GM12878 (cell line): ENCODE data around the gene GFPT1. TPM values are rescaled to one million over a fixed set of nuclear protein-coding genes. Genes with fewer than 3 reads are reported as not detected.

Source experiments
- ATAC-seq: fragments of 200-7000 bp; cut with Tn5 transposase; 3 replicates; pipeline ENCODE4 v1.9.1; 2020; ENCODE audit warnings: mild to moderate bottlenecking, moderate library complexity
- BruUV-seq: library from RNA; stranded (reverse); fragments of 400-500 nt; replicated peaks from 2 replicates; lab custom pipeline; 2021; lab: Mats Ljungman, UMichigan
- CTCF ChIA-PET: fragments of 300-600 bp; sonication (Branson Sonifier 250); formaldehyde crosslinking; extraction: SDS; loops from one replicate; lab custom pipeline; 2021; ENCODE audit warnings: inconsistent platforms; lab: Yijun Ruan, JAX
- POLR2A ChIA-PET: fragments of 350-600 bp; formaldehyde crosslinking; extraction: SDS; loops from one replicate; lab custom pipeline; 2021; ENCODE audit warnings: inconsistent platforms; lab: Charles Lee
- RAD21 ChIA-PET: fragments of 300-600 bp; sonication (Branson Sonifier 250); formaldehyde crosslinking; loops from one replicate; lab custom pipeline; 2023; ENCODE audit warnings: antibody characterized with exemption; ENCODE audit not compliant: unreplicated experiment; lab: Charles Lee
- SMC1A ChIA-PET: fragments of 300-600 bp; sonication (Branson Sonifier 250); formaldehyde crosslinking; loops from one replicate; lab custom pipeline; 2023; ENCODE audit not compliant: unreplicated experiment, uncharacterized antibody; lab: Charles Lee
- DNase-seq: peaks from one replicate; pipeline ENCODE4 v3.0.0-alpha.2; 2011; ENCODE audit warnings: low read depth, low spot score
- FAIRE-seq: peaks from 3 replicates; lab custom pipeline; 2011; peaks lifted over from hg19 to GRCh38; lab: Jason Lieb, UNC
- H2AFZ ChIP-seq: 2 replicates; pipeline ENCODE4 v1.6.0; 2011; ENCODE audit warnings: low read depth, low read length, control low read depth; ENCODE audit not compliant: control insufficient read depth
- H3K27ac ChIP-seq: 2 replicates; pipeline ENCODE4 v1.5.1; 2011; ENCODE audit warnings: control low read depth; ENCODE audit not compliant: control insufficient read depth, insufficient read depth
- H3K27me3 ChIP-seq, 2 experiments: replicated peaks in 1 of 2; 2 replicates each; pipeline versions ENCODE4 v1.6.0 to v1.6.1; 2011; ENCODE audit warnings: low read length in 1 of 2; ENCODE audit not compliant: control insufficient read depth in 2 of 2, insufficient read depth in 2 of 2
- H3K36me3 ChIP-seq, 2 experiments: 2 replicates each; pipeline ENCODE4 v1.5.1; 2011; ENCODE audit warnings: low read length in 1 of 2; ENCODE audit not compliant: control insufficient read depth in 2 of 2, insufficient read depth in 2 of 2
- H3K4me1 ChIP-seq: 2 replicates; pipeline ENCODE4 v1.6.1; 2011; ENCODE audit warnings: mild to moderate bottlenecking, low read length, moderate library complexity, mixed read lengths; ENCODE audit not compliant: control insufficient read depth, insufficient read depth
- H3K4me2 ChIP-seq: 2 replicates; pipeline ENCODE4 v1.6.0; 2011; ENCODE audit warnings: control low read depth; ENCODE audit not compliant: control insufficient read depth, insufficient read depth
- H3K4me3 ChIP-seq: fragments of 200-600 bp; sonication (generic); 2 replicates; pipeline ENCODE4 v1.5.1; 2016
- H3K79me2 ChIP-seq: 2 replicates; pipeline ENCODE4 v1.6.0; 2011; ENCODE audit warnings: low read length; ENCODE audit not compliant: control insufficient read depth, insufficient read depth
- H3K9ac ChIP-seq: 2 replicates; pipeline ENCODE4 v1.8.0; 2011; ENCODE audit warnings: low read length, control low read depth, mixed read lengths; ENCODE audit not compliant: control insufficient read depth, insufficient read depth
- H3K9me3 ChIP-seq: replicated peaks from 3 replicates; pipeline ENCODE4 v1.5.1; 2011; ENCODE audit warnings: mild to moderate bottlenecking, low read length; ENCODE audit not compliant: control insufficient read depth, insufficient read depth
- H4K20me1 ChIP-seq: 2 replicates; pipeline ENCODE4 v1.6.0; 2011; ENCODE audit not compliant: control insufficient read depth, insufficient read depth
- ATF7 ChIP-seq: fragments of 450-650 bp; IDR thresholded peaks from 2 replicates; pipeline ENCODE4 v1.6.1; 2016; ENCODE audit warnings: low read depth, mild to moderate bottlenecking
- CREM ChIP-seq: IDR thresholded peaks from 2 replicates; pipeline ENCODE4 v1.6.1; 2014; ENCODE audit warnings: antibody characterized with exemption, low read depth
- E2F8 ChIP-seq: fragments of 450-650 bp; IDR thresholded peaks from 2 replicates; pipeline ENCODE4 v1.6.1; 2018; ENCODE audit warnings: mild to moderate bottlenecking, low read depth, moderate library complexity; ENCODE audit not compliant: partially characterized antibody
- EGR1 ChIP-seq, 2 experiments: IDR thresholded peaks; 1 replicate in 1 of 2; 2 replicates in 1 of 2; pipeline ENCODE4 v1.6.1; 2011 to 2012; ENCODE audit warnings: low read depth in 2 of 2, low read length in 2 of 2, borderline replicate concordance in 1 of 2, mild to moderate bottlenecking in 1 of 2, moderate library complexity in 1 of 2
- MEF2B ChIP-seq: fragments of 450-650 bp; IDR thresholded peaks from 2 replicates; pipeline ENCODE4 v1.6.1; 2018; ENCODE audit warnings: mild to moderate bottlenecking, moderate library complexity; ENCODE audit not compliant: partially characterized antibody, poor library complexity, severe bottlenecking
- MYB ChIP-seq: fragments of 150-350 bp; IDR thresholded peaks from 2 replicates; pipeline ENCODE4 v1.6.1; 2014; ENCODE audit warnings: mild to moderate bottlenecking, low read depth, low read length, borderline replicate concordance
- NKRF ChIP-seq: fragments of 450-650 bp; conservative IDR thresholded peaks from 2 replicates; pipeline ENCODE4 v1.6.1; 2017; ENCODE audit warnings: mild to moderate bottlenecking, moderate library complexity
- NR2F1 ChIP-seq: fragments of 450-650 bp; conservative IDR thresholded peaks from 2 replicates; pipeline ENCODE4 v1.6.1; 2017; ENCODE audit warnings: mild to moderate bottlenecking
- POLR2A ChIP-seq: IDR thresholded peaks from 2 replicates; pipeline ENCODE4 v1.6.1; 2011; ENCODE audit warnings: low read depth, mild to moderate bottlenecking, low read length
- SIN3A ChIP-seq: IDR thresholded peaks from 2 replicates; pipeline ENCODE4 v1.6.1; 2012; ENCODE audit warnings: low read depth, low read length, improper control_type of control experiment
- ZNF207 ChIP-seq: fragments of 450-650 bp; IDR thresholded peaks from 2 replicates; pipeline ENCODE4 v1.6.1; 2014; ENCODE audit warnings: antibody characterized with exemption, mild to moderate bottlenecking, borderline replicate concordance
- ZNF384 ChIP-seq: IDR thresholded peaks from 2 replicates; pipeline ENCODE4 v1.6.1; 2012; ENCODE audit warnings: low read depth, mild to moderate bottlenecking, low read length, improper control_type of control experiment, borderline replicate concordance
- ZNF622 ChIP-seq: fragments of 450-650 bp; IDR thresholded peaks from 2 replicates; pipeline ENCODE4 v1.6.1; 2017; ENCODE audit warnings: mild to moderate bottlenecking, inconsistent platforms
- WGBS: methylation state at CpG from one replicate; pipeline ENCODE4 v1.1.6; 2016; ENCODE audit warnings: low lambda C conversion rate; ENCODE audit not compliant: insufficient replicate concordance, insufficient coverage; ENCODE audit errors: missing lambda C conversion rate; 5-methylcytosine and 5-hydroxymethylcytosine counted together
- in situ Hi-C: fragments of 300-500 bp; cut with MboI; formaldehyde crosslinking; loops from 9 replicates; pipeline ENCODE4 v1.14.3; 2018; ENCODE audit warnings: mixed read lengths
- intact Hi-C: fragments of 100-400 bp; cut with micrococcal nuclease; formaldehyde crosslinking; loops from one replicate; pipeline ENCODE4 v1.14.2; 2022; ENCODE audit not compliant: unreplicated experiment
- polyA plus RNA-seq, 11 experiments: library from polyadenylated mRNA; depleted of rRNA in 4 of 11; unstranded in 6 of 11; stranded (reverse) in 5 of 11; fragments of >200 nt; fragmentation: Nextera tagmentation in 4 of 11; fragmentation: Illumina TruSeq in 1 of 11; extraction: Ambion mirVana in 4 of 11; extraction: Trizol in 1 of 11; gene quantifications; 1 replicate in 1 of 11; 2 replicates in 10 of 11; pipeline versions ENCODE4 v1.2.1 to v1.2.3, GENCODE V29; 2011 to 2016; ENCODE audit warnings: inconsistent platforms in 2 of 11, missing spikeins in 2 of 11, low read depth in 1 of 11
- total RNA-seq, 4 experiments: library from RNA; depleted of rRNA in 3 of 4; stranded (reverse); fragments of >200 nt in 3 of 4; fragmentation: Illumina TruSeq in 1 of 4; extraction: Trizol in 1 of 4; gene quantifications; 2 replicates each; pipeline versions ENCODE4 v1.2.1 to v1.2.3, GENCODE V29; 2013 to 2021

GFPT1 gene
- total and polyA plus RNA-seq, 10 of the 15 experiments (the other 5 are each of a cell fraction or from before 2014, with no cell fraction given), result 10.1 to 95.2 (median 24.5) TPM

- ATAC-seq, result no peak
- H3K4me2 ChIP-seq, result no peak overlapping the region
- RAD21 ChIA-PET, result no interaction called here
- H3K79me2 ChIP-seq, result no peaks in the 10 kb centered on the region
- H3K27me3 ChIP-seq, result no peaks in the 10 kb centered on the region
- no peak overlapping the region for H3K27ac ChIP-seq
- no peak for TF ChIP-seq POLR2A
- TF ChIP-seq ZNF384, result no peak
- no peak overlapping the region for H3K4me3 ChIP-seq
- intact Hi-C loops (no loop called here), in situ Hi-C loops (no loop called here)
- no peak overlapping the region for H3K9ac ChIP-seq
- POLR2A ChIA-PET, result no interaction called here
- no peaks in the 10 kb centered on the region for H3K9me3 ChIP-seq
- CTCF ChIA-PET, result interaction anchor here (1.1 to 2.7 kb wide), 3 partner anchors 17 to 206 kb away, joined by 4 to 11 read pairs (median 9); no protein-coding TSS in a partner anchor
- peaks cover 10 to 42% of the 10 kb centered on the region in 2 experiments for H3K36me3 ChIP-seq
- no TSS peak for BruUV-seq
- no peak for FAIRE-seq
- SMC1A ChIA-PET, result interaction anchor here (0.6 to 1.2 kb wide), 2 partner anchors 11 to 194 kb away, joined by 3 to 4 read pairs; no protein-coding TSS in a partner anchor
- no peaks in the 10 kb centered on the region for H3K4me1 ChIP-seq
- no peak overlapping the region for H2AFZ ChIP-seq
- no peak for DNase-seq
- no peaks in the 10 kb centered on the region for H4K20me1 ChIP-seq
- WGBS, result 96% methylated on average over 3 of the region's 3 CpGs
Observed at GRCh38 chr2:69358914-69359313, 28.1 kb downstream of the GFPT1 start.

DNA sequence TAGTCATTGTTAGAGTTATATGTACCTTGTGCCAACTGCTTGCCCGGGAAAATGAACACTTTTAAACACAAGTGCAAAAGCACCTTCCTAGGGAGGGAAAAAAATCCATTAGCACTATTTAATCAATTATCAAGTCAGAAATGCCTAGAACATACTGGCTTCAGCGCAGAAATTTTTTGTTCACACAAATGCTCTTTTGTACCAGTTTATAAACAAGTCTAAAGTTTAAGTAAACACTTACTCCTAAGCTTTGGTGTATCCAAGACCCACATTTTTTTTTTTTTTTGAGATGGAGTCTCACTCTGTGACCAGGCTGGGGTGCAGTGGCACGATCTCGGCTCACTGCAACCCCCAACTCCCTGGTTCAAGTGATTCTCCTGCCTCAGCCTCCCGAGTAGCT lies 30.6 kb downstream of the GFPT1 start:
- no peak overlapping the region for H3K4me2 ChIP-seq
- in situ Hi-C loops (no loop called here), intact Hi-C loops (no loop called here)
- no peaks in the 10 kb centered on the region for H3K9me3 ChIP-seq
- H4K20me1 ChIP-seq, result no peaks in the 10 kb centered on the region
- no peak overlapping the region for H2AFZ ChIP-seq
- SMC1A ChIA-PET, result no interaction called here
- H3K79me2 ChIP-seq, result no peaks in the 10 kb centered on the region
- H3K4me3 ChIP-seq, result no peak overlapping the region
- POLR2A ChIA-PET, result no interaction called here
- RAD21 ChIA-PET, result no interaction called here
- no peak overlapping the region for H3K27ac ChIP-seq
- ATAC-seq (no peak), FAIRE-seq (no peak), DNase-seq (no peak)
- H3K9ac ChIP-seq, result no peak overlapping the region
- no peaks in the 10 kb centered on the region for H3K27me3 ChIP-seq
- WGBS, result 95% methylated on average over 5 of the region's 5 CpGs
- H3K4me1 ChIP-seq, result no peaks in the 10 kb centered on the region
- TF ChIP-seq MYB (no peak), NKRF (no peak), CREM (no peak), SIN3A (no peak), ZNF207 (no peak), ATF7 (no peak), NR2F1 (no peak), E2F8 (no peak), EGR1 (IDR thresholded peaks at IDR 0.05; ENCODE audit: borderline replicate concordance in 1 of 2, low read depth in 2 of 2, low read length in 2 of 2) (no peak), MEF2B (no peak), ZNF622 (no peak)
- peaks cover 4 to 34% of the 10 kb centered on the region in 2 experiments for H3K36me3 ChIP-seq
- BruUV-seq, result no TSS peak
- CTCF ChIA-PET, result no interaction called here
